KMS-11 (cell line): ENCODE data around the gene ASH1L.

Experiments used
- H2AFZ ChIP-seq: fragments of 200-600 bp; sonication (generic); 2 replicates; pipeline ENCODE4 v1.6.1; 2016; ENCODE audit warnings: antibody characterized with exemption, mixed run types, low read depth
- H3K27ac ChIP-seq: fragments of 200-600 bp; sonication (generic); 2 replicates; pipeline ENCODE4 v1.6.1; 2016; ENCODE audit warnings: mild to moderate bottlenecking, mixed run types
- H3K27me3 ChIP-seq: fragments of 200-600 bp; sonication (generic); 2 replicates; pipeline ENCODE4 v1.6.1; 2017; ENCODE audit warnings: mild to moderate bottlenecking, low read depth, mixed run types, moderate library complexity; ENCODE audit not compliant: insufficient read depth
- H3K36me3 ChIP-seq: fragments of 200-600 bp; sonication (generic); 2 replicates; pipeline ENCODE4 v1.6.1; 2017; ENCODE audit warnings: mild to moderate bottlenecking, mixed run types; ENCODE audit not compliant: insufficient read depth
- H3K4me1 ChIP-seq: fragments of 200-600 bp; sonication (generic); 2 replicates; pipeline ENCODE4 v1.6.1; 2016; ENCODE audit warnings: mild to moderate bottlenecking, low read depth, mixed run types; ENCODE audit not compliant: poor library complexity, severe bottlenecking
- H3K4me2 ChIP-seq: fragments of 200-600 bp; sonication (generic); 2 replicates; pipeline ENCODE4 v1.7.0; 2016; ENCODE audit warnings: mild to moderate bottlenecking, mixed run types
- H3K4me3 ChIP-seq: fragments of 200-600 bp; sonication (generic); IDR thresholded peaks from 2 replicates; pipeline ENCODE4 v1.6.1; 2017; ENCODE audit warnings: low read depth, low read length, mixed read lengths; ENCODE audit not compliant: insufficient read depth
- H3K79me2 ChIP-seq: fragments of 200-600 bp; sonication (generic); 2 replicates; pipeline ENCODE4 v1.6.1; 2016; ENCODE audit warnings: low read depth, mixed run types; ENCODE audit not compliant: insufficient read depth
- H3K9ac ChIP-seq: fragments of 200-600 bp; sonication (generic); 2 replicates; pipeline ENCODE4 v1.6.1; 2016; ENCODE audit warnings: mild to moderate bottlenecking, mixed run types
- H4K20me1 ChIP-seq: fragments of 200-600 bp; sonication (generic); 2 replicates; pipeline ENCODE4 v1.6.1; 2016; ENCODE audit warnings: mild to moderate bottlenecking, mixed run types; ENCODE audit not compliant: insufficient read depth
- TF ChIP-seq, protein P1 (sequence below): fragments of 200-600 bp; sonication (generic); conservative IDR thresholded peaks from 2 replicates; pipeline ENCODE4 v1.6.1; 2017; ENCODE audit warnings: low read depth, mild to moderate bottlenecking, antibody characterized with exemption, low read length, moderate library complexity, mixed read lengths

Gene ASH1L

DNA sequence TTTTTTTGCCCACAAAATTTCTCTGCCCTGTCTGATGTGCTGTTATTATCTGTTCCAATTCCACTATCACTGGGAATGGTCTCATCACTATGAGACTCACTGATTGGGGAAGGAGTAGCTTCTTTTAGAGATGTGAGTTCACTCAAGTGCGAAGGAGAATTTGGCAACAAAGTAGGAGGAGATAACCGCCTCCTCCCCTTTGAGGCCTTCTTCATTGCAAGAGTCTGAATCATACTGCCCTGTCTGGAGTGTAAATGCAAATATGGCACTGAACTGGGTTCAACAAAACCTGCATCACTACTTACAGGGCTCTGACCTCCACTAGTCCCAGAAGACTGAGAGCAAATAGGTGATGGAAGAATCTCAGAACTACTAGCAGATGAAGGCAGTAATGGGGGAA is 83.4 kb downstream of the ASH1L start:
- Histone ChIP-seq H3K4me1 (peaks cover 91% of the 10 kb centered on the region), H3K79me2 (peaks cover 88% of the 10 kb centered on the region), H2AFZ (no peak overlapping the region), H3K27me3 (no peaks in the 10 kb centered on the region), H3K4me2 (peak overlapping the region; percentile 52), H3K27ac (peak overlapping the region; percentile 38; the same call in 1 of the 2 replicates), H3K36me3 (peaks cover 11% of the 10 kb centered on the region; the same call in 1 of the 2 replicates), H4K20me1 (no peaks in the 10 kb centered on the region; the same call in 1 of the 2 replicates), H3K9ac (no peak overlapping the region), H3K4me3 (no peak overlapping the region)
- TF ChIP-seq, protein P1, sequence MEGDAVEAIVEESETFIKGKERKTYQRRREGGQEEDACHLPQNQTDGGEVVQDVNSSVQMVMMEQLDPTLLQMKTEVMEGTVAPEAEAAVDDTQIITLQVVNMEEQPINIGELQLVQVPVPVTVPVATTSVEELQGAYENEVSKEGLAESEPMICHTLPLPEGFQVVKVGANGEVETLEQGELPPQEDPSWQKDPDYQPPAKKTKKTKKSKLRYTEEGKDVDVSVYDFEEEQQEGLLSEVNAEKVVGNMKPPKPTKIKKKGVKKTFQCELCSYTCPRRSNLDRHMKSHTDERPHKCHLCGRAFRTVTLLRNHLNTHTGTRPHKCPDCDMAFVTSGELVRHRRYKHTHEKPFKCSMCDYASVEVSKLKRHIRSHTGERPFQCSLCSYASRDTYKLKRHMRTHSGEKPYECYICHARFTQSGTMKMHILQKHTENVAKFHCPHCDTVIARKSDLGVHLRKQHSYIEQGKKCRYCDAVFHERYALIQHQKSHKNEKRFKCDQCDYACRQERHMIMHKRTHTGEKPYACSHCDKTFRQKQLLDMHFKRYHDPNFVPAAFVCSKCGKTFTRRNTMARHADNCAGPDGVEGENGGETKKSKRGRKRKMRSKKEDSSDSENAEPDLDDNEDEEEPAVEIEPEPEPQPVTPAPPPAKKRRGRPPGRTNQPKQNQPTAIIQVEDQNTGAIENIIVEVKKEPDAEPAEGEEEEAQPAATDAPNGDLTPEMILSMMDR, result no peak

GRCh38 chr1:155478270-155478852 is 84.2 kb downstream of the ASH1L start:
- H3K27ac ChIP-seq, result no peak overlapping the region
- H3K9ac ChIP-seq, result no peak overlapping the region
- H3K4me1 ChIP-seq, result peaks cover 91% of the 10 kb centered on the region
- no peaks in the 10 kb centered on the region for H3K27me3 ChIP-seq
- peaks cover 11% of the 10 kb centered on the region; the same call in 1 of the 2 replicates for H3K36me3 ChIP-seq
- H3K4me2 ChIP-seq, result no peak overlapping the region; the same call in 1 of the 2 replicates
- H3K4me3 ChIP-seq, result no peak overlapping the region
- peaks cover 88% of the 10 kb centered on the region for H3K79me2 ChIP-seq
- TF ChIP-seq, protein P1, result no peak
- no peaks in the 10 kb centered on the region; the same call in 1 of the 2 replicates for H4K20me1 ChIP-seq
- H2AFZ ChIP-seq, result no peak overlapping the region

GRCh38 chr1:155474146-155474545 is 88.5 kb downstream of the ASH1L start:
- H2AFZ ChIP-seq, result no peak overlapping the region
- peaks cover 90% of the 10 kb centered on the region for H3K79me2 ChIP-seq
- no peak overlapping the region for H3K4me3 ChIP-seq
- TF ChIP-seq, protein P1, result no peak
- H3K27ac ChIP-seq, result peak overlapping the region; percentile 47; the same call in 1 of the 2 replicates
- no peaks in the 10 kb centered on the region for H3K27me3 ChIP-seq
- no peak overlapping the region for H3K9ac ChIP-seq
- H3K4me1 ChIP-seq, result peaks cover 93% of the 10 kb centered on the region
- no peaks in the 10 kb centered on the region for H4K20me1 ChIP-seq
- H3K36me3 ChIP-seq, result peaks cover 5% of the 10 kb centered on the region; the same call in 1 of the 2 replicates
- peak overlapping the region; percentile 61; the same call in 1 of the 2 replicates for H3K4me2 ChIP-seq

- no peak overlapping the region for H3K9ac ChIP-seq
Measured at GRCh38 chr1:155473151-155473821, 89.3 kb downstream of the ASH1L start.

More at GRCh38 chr1:155473151-155473821, 89.3 kb downstream of the ASH1L start:
- Histone ChIP-seq H3K36me3 (peaks cover 5% of the 10 kb centered on the region; the same call in 1 of the 2 replicates), H4K20me1 (no peaks in the 10 kb centered on the region), H3K4me2 (peak overlapping the region; percentile 61), H3K27me3 (no peaks in the 10 kb centered on the region), H3K4me3 (no peak overlapping the region), H2AFZ (no peak overlapping the region), H3K4me1 (peaks cover 94% of the 10 kb centered on the region), H3K27ac (peak overlapping the region; percentile 47; the same call in 1 of the 2 replicates), H3K79me2 (peaks cover 90% of the 10 kb centered on the region)
- TF ChIP-seq, protein P1, result no peak; the same call in 1 of the 2 replicates
